ENCODE results near the gene MMP13.

MMP13 gene

GRCh38 chr11:102934735-102935134 lies 20.8 kb downstream of the MMP13 start:
- TF ChIP-seq CTCF (IDR thresholded peaks at IDR 0.05; ENCODE audit: extremely low read depth, missing control alignments), result no peak
- no peak for DNase-seq (ENCODE audit: low spot score)

- no peak for TF ChIP-seq CTCF (IDR thresholded peaks at IDR 0.05; ENCODE audit: extremely low read depth, missing control alignments)
- no peak for DNase-seq (ENCODE audit: low spot score)
Measured at GRCh38 chr11:102933627-102934026, 21.9 kb downstream of the MMP13 start.

GRCh38 chr11:102932678-102933077 lies 22.9 kb downstream of the MMP13 start:
- no peak for TF ChIP-seq CTCF (IDR thresholded peaks at IDR 0.05; ENCODE audit: extremely low read depth, missing control alignments)

GRCh38 chr11:102930451-102930850 lies 25.1 kb downstream of the MMP13 start:
- no peak for TF ChIP-seq CTCF (IDR thresholded peaks at IDR 0.05; ENCODE audit: extremely low read depth, missing control alignments)
- no peak for DNase-seq (ENCODE audit: low spot score)

More at GRCh38 chr11:102932678-102933077, 22.9 kb downstream of the MMP13 start:
- DNase-seq (ENCODE audit: low spot score), result no peak

- TF ChIP-seq CTCF (IDR thresholded peaks at IDR 0.05; ENCODE audit: extremely low read depth, missing control alignments), result no peak
- DNase-seq (ENCODE audit: low spot score), result no peak
Measured at GRCh38 chr11:102929972-102930371, 25.6 kb downstream of the MMP13 start.

- TF ChIP-seq CTCF (IDR thresholded peaks at IDR 0.05; ENCODE audit: extremely low read depth, missing control alignments), result no peak
- DNase-seq (ENCODE audit: low spot score), result no peak
Measured at GRCh38 chr11:102929166-102929565, 26.4 kb downstream of the MMP13 start.

- TF ChIP-seq CTCF (IDR thresholded peaks at IDR 0.05; ENCODE audit: extremely low read depth, missing control alignments), result no peak
Measured at GRCh38 chr11:102928247-102928646, 27.3 kb downstream of the MMP13 start.

More at GRCh38 chr11:102928247-102928646, 27.3 kb downstream of the MMP13 start:
- DNase-seq (ENCODE audit: low spot score), result no peak

Measured in GM20000 (cell line).